Measurements from ENCODE around the gene KSR2. TPM values are rescaled to one million over a fixed set of nuclear protein-coding genes. Genes with fewer than 3 reads are reported as not detected.

Gene KSR2
- total RNA-seq, 2 donors from 2014 or later, result 0.66 to 1.0 TPM

DNA sequence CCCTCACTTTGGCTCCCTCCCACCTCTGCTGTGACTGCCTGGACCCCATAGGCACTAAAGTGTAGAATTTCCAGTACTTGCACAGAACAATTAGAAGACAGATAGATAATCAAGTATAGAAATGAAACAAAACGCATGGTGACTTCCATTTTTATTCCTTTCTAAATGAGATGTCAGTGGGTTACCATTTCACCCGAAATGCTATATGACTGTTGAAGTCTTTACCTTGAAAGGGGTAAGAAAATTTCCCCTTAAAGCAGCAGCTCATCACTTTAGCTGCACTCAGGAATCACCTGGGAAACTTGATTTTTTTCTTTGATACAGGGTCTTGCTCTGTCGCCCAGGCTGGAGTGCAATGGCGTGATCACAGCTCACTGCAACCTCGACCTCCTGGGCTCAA, 12.5 kb upstream of the KSR2 start:
- no peak overlapping the region for H3K4me3 ChIP-seq
- no peaks in the 10 kb centered on the region for H3K4me1 ChIP-seq
- H3K27ac ChIP-seq, result no peak overlapping the region
- no peak for DNase-seq
- H3K27me3 ChIP-seq, result no peaks in the 10 kb centered on the region
- 52 to 71% methylated on average over 5 of the region's 5 CpGs for WGBS, 2 donors
- no peaks in the 10 kb centered on the region for H3K9me3 ChIP-seq
- intact Hi-C loops (cut with DNase I), result no loop called here
- no peaks in the 10 kb centered on the region for H3K36me3 ChIP-seq (replicated peaks in 1 of 2; ENCODE audit: insufficient read depth in 1 of 2, low read depth in 2 of 2)
- TF ChIP-seq POLR2A (IDR thresholded peaks at IDR 0.05), result no peak
- TF ChIP-seq, protein P1, sequence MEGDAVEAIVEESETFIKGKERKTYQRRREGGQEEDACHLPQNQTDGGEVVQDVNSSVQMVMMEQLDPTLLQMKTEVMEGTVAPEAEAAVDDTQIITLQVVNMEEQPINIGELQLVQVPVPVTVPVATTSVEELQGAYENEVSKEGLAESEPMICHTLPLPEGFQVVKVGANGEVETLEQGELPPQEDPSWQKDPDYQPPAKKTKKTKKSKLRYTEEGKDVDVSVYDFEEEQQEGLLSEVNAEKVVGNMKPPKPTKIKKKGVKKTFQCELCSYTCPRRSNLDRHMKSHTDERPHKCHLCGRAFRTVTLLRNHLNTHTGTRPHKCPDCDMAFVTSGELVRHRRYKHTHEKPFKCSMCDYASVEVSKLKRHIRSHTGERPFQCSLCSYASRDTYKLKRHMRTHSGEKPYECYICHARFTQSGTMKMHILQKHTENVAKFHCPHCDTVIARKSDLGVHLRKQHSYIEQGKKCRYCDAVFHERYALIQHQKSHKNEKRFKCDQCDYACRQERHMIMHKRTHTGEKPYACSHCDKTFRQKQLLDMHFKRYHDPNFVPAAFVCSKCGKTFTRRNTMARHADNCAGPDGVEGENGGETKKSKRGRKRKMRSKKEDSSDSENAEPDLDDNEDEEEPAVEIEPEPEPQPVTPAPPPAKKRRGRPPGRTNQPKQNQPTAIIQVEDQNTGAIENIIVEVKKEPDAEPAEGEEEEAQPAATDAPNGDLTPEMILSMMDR (IDR thresholded peaks at IDR 0.05), result no peak
- no peak for ATAC-seq

DNA sequence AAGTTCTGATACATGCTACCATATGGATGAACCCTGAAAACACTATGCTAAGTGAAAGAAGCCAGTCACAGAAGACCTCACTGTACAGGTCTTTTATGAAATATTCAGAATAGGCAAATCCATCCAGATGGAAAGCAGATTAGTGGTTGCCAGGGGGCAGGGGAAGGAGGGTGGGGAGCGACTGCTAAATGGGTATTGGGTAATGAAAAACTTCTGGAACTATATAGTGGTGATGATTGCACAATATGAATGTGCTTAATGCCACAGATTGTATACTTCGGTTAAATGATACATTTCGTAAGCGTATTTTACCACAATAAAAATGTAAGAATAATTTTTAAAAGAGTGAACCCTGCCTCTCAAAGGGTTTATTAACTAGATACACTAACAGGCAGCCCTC, 11.8 kb upstream of the KSR2 start:
- no peaks in the 10 kb centered on the region for H3K9me3 ChIP-seq
- TF ChIP-seq, protein P1 (IDR thresholded peaks at IDR 0.05), result no peak
- ATAC-seq, result no peak
- H3K4me1 ChIP-seq, result no peaks in the 10 kb centered on the region
- intact Hi-C loops (cut with DNase I), result no loop called here
- no peak for DNase-seq
- no peak overlapping the region for H3K4me3 ChIP-seq
- no peaks in the 10 kb centered on the region for H3K27me3 ChIP-seq
- 75 to 85% methylated on average over 4 of the region's 4 CpGs for WGBS, 2 donors
- H3K36me3 ChIP-seq (replicated peaks in 1 of 2; ENCODE audit: insufficient read depth in 1 of 2, low read depth in 2 of 2), result no peaks in the 10 kb centered on the region
- H3K27ac ChIP-seq, result no peak overlapping the region

DNA sequence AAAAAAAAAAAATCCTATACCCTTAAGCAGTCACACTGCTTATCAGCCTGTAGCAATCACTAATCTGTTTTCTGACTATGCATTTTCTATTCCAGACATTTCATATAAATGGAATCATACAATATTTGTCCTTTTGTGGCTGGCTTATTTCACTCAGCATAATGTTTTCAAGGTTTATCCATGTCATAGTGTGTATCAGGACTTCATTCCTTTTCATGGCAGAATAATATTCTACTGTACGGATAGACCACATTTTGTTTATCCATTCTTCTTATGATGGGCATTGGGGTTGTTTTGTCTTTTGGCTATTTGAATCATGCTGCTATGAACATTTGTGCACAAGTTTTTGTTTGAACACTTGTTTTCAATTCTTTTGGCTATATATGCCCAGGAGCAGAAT, 8.6 kb upstream of the KSR2 start:
- intact Hi-C loops (cut with DNase I), result no loop called here
- no peak overlapping the region for H3K4me3 ChIP-seq
- WGBS, 2 donors, result 72 to 91% methylated on average over 1 of the region's 1 CpG
- H3K27ac ChIP-seq, result no peak overlapping the region
- H3K36me3 ChIP-seq (replicated peaks in 1 of 2; ENCODE audit: insufficient read depth in 1 of 2, low read depth in 2 of 2), result no peaks in the 10 kb centered on the region
- H3K4me1 ChIP-seq, result no peaks in the 10 kb centered on the region
- no peaks in the 10 kb centered on the region for H3K27me3 ChIP-seq
- no peaks in the 10 kb centered on the region for H3K9me3 ChIP-seq
- TF ChIP-seq, protein P1 (IDR thresholded peaks at IDR 0.05), result no peak
- TF ChIP-seq POLR2A (IDR thresholded peaks at IDR 0.05), result no peak
- DNase-seq, result no peak
- ATAC-seq, result no peak

DNA sequence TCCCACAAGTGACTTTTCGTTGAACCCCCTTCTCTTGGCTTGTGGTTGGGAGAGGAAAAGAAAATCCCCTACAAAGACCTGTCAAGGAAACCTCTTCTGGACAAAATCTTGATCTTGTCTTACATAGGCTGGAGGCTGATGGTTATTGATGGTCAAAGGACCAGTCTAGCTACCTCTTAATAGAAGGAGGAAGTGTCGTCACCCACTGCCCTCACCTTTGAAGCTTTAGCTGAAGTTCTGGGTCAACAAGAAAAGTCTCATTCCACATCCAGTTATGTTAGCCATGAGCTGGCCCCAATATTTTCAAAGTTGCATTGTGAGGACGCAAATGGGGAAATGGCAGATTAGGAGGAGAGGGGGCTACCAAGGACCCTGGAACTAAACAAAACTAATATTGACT, 6.2 kb upstream of the KSR2 start:
- ATAC-seq (no peak), DNase-seq (no peak)
- intact Hi-C loops (cut with DNase I), result no loop called here
- WGBS, 2 donors, result 62 to 76% methylated on average over 3 of the region's 3 CpGs
- no peaks in the 10 kb centered on the region for H3K4me1 ChIP-seq
- TF ChIP-seq, protein P1 (IDR thresholded peaks at IDR 0.05), result no peak
- no peak for TF ChIP-seq POLR2A (IDR thresholded peaks at IDR 0.05)
- H3K36me3 ChIP-seq (replicated peaks in 1 of 2; ENCODE audit: insufficient read depth in 1 of 2, low read depth in 2 of 2), result no peaks in the 10 kb centered on the region
- no peaks in the 10 kb centered on the region for H3K9me3 ChIP-seq
- H3K4me3 ChIP-seq, result no peak overlapping the region
- no peaks in the 10 kb centered on the region for H3K27me3 ChIP-seq
- no peak overlapping the region for H3K27ac ChIP-seq

DNA sequence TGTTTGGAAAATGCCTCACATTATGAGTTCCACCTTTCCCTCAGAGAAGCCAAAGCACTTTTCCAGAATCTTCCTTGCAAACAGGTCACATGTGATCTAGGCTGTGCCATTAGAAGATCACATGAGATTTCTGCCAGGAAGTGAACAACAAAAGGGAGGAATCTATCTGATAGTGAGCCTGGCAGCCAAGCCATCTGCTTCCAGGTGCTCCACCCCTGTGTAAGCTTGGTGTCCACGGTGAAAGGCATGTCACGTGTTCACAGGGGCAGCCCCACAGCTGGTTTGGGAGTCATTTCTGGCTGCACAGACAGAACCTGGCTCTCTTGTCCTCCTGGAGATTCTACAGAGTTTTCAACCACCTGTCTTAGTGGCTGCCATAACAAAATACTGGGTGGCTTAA, 3.5 kb upstream of the KSR2 start:
- Histone ChIP-seq H3K27ac (no peak overlapping the region), H3K4me3 (no peak overlapping the region), H3K27me3 (no peaks in the 10 kb centered on the region), H3K9me3 (no peaks in the 10 kb centered on the region), H3K36me3 (replicated peaks in 1 of 2; ENCODE audit: insufficient read depth in 1 of 2, low read depth in 2 of 2) (no peaks in the 10 kb centered on the region), H3K4me1 (peaks cover 10% of the 10 kb centered on the region)
- DNase-seq (no peak), ATAC-seq (no peak)
- WGBS, 2 donors, result 39 to 65% methylated on average over 2 of the region's 2 CpGs
- intact Hi-C loops (cut with DNase I), result no loop called here
- TF ChIP-seq, protein P1 (IDR thresholded peaks at IDR 0.05), result no peak
- TF ChIP-seq POLR2A (IDR thresholded peaks at IDR 0.05), result no peak
